Measurements from ENCODE around the gene KREMEN1. TPM values are rescaled to one million over a fixed set of nuclear protein-coding genes. Genes with fewer than 3 reads are reported as not detected.
A peak's percentile ranks its signal among the peaks of the same experiment; 100 is the strongest.

The KREMEN1 gene
- total RNA-seq, 2 donors from 2014 or later, result 0.19 to 0.55 TPM

DNA sequence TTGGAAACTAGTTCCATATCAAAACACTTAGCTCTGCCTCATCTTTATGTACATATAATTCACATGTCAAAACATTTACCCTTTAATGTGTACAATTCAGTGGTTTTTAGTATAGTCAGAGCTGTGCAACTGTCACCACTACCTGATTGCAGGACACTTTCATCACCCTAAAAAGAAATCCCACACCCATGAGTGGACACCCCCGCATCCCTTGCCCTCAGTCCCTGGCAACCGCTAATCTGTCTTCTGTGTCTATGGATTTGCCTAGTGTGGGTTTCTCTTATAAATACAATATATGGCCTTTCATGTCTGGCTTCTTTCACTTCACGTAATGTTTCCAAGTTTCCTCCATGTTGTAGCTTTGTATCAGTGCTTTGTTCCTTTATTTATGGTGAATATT, 124.3 kb downstream of the KREMEN1 start:
- ATAC-seq, result no peak
- Mint-ChIP-seq H3K27ac (no peak overlapping the region), H3K9me3 (peaks cover 0 to 3% of the 10 kb centered on the region in 2 donors), H3K36me3 (no peaks in the 10 kb centered on the region)
- DNase-seq (ENCODE audit: low spot score in 2 of 2), result no peak

DNA sequence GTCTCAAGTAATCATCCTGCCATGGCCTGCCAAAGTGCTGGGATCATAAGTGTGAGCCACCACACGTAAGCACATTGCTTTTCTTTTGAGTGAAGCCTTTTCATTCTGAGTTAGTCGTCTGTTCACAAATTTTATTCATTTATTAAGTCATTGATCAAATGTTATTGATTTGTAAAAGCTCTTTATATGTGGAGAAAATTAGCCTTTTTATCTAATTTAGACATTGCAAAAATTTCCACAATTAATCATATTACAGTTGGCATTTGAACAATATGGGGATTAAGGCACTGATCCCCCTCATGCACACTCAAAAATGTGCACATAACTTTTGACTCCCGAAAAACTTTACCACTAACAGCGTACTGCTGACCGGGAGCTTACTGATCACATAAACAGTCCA, 125.4 kb downstream of the KREMEN1 start:
- Mint-ChIP-seq H3K27ac (no peak overlapping the region), H3K36me3 (no peaks in the 10 kb centered on the region), H3K9me3 (peaks cover 0 to 3% of the 10 kb centered on the region in 2 donors)
- DNase-seq (ENCODE audit: low spot score in 2 of 2), result no peak
- no peak for ATAC-seq

DNA sequence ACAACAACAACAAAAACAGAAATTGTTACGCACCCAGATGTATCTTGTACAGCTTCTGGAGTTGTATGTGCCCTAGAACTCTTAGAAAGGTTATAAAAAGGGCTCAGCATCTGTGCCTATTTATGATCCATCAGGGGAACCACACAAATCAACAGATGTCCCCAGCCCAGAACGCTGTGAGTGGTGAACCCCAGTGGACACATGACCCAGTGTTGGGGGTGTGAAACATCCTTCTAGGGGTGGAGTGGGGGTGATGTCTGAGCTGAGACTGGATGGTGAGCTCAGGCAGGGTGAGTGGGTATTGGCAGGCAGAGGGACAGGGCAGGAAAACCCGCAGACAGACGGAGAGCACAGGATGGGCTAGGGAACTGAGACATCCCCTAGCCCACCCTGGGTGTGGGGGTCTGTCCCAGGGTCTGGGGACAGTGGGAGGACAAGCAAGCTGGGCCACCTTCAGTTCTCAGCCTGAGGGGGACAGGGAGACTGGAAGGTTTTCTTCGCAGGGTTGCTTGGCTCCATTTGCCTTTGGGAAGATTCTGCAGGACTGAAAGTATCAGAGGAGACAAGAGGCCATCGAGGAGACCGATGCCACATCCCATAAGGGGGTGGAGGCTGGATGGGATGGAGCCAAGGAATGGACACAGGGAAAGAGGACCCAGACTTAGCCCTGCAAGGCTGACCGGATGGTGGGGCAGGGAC, 127.0 kb downstream of the KREMEN1 start:
- Mint-ChIP-seq H3K27ac (no peak overlapping the region), H3K36me3 (no peaks in the 10 kb centered on the region), H3K9me3 (no peaks in the 10 kb centered on the region)
- ATAC-seq (no peak), DNase-seq (ENCODE audit: low spot score in 2 of 2) (no peak)

GRCh38 chr22:29200901-29201300, 128.1 kb downstream of the KREMEN1 start:
- ATAC-seq (no peak), DNase-seq (ENCODE audit: low spot score in 2 of 2) (no peak)
- no peaks in the 10 kb centered on the region for H3K36me3 Mint-ChIP-seq
- no peaks in the 10 kb centered on the region for H3K9me3 Mint-ChIP-seq
- H3K27ac Mint-ChIP-seq, result no peak overlapping the region

DNA sequence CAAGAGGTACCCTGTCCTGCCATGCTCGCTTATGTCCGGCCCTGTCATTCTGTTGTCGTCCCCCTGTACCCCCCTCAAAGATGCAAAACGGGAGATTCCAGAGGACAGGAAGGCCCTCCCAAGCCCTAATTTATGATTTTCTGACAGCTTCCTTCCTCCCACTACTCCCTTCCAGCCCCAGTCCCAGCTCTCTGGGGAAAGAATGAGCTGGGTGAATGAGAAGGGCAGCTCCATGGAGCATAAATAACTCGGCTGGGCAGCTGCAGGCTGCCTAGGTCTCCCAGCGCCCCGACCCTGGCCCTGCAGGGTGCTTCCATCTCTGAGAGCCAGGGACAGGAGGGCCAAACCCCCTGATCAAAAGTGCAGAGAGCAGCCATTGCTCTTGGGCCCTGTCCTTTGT, 128.9 kb downstream of the KREMEN1 start:
- H3K9me3 Mint-ChIP-seq, result no peaks in the 10 kb centered on the region
- peaks cover 0 to 5% of the 10 kb centered on the region in 2 donors for H3K36me3 Mint-ChIP-seq
- no peak for ATAC-seq
- H3K27ac Mint-ChIP-seq, result no peak overlapping the region
- DNase-seq (ENCODE audit: low spot score in 2 of 2), result no peak

GRCh38 chr22:29202212-29203192, 129.7 kb downstream of the KREMEN1 start:
- DNase-seq (ENCODE audit: low spot score in 2 of 2), result peak; percentile 36 to 88
- peaks cover 0 to 5% of the 10 kb centered on the region in 2 donors for H3K36me3 Mint-ChIP-seq
- ATAC-seq, result peak; percentile 79 to 99
- no peak overlapping the region for H3K27ac Mint-ChIP-seq
- H3K9me3 Mint-ChIP-seq, result no peaks in the 10 kb centered on the region

- ATAC-seq (no peak), DNase-seq (ENCODE audit: low spot score in 2 of 2) (no peak)
- no peak overlapping the region for H3K27ac Mint-ChIP-seq
- peaks cover 0 to 5% of the 10 kb centered on the region in 2 donors for H3K36me3 Mint-ChIP-seq
- H3K9me3 Mint-ChIP-seq, result no peaks in the 10 kb centered on the region
These were observed 130.9 kb downstream of the KREMEN1 start for GRCh38 chr22:29203488-29204454.

GRCh38 chr22:29204455-29205183, 131.8 kb downstream of the KREMEN1 start:
- peaks cover 0 to 5% of the 10 kb centered on the region in 2 donors for H3K36me3 Mint-ChIP-seq
- H3K9me3 Mint-ChIP-seq, result no peaks in the 10 kb centered on the region
- DNase-seq (ENCODE audit: low spot score in 2 of 2), result no peak
- no peak for ATAC-seq
- H3K27ac Mint-ChIP-seq, result no peak overlapping the region

- no peak overlapping the region for H3K27ac Mint-ChIP-seq
- no peak for DNase-seq (ENCODE audit: low spot score in 2 of 2)
- ATAC-seq, result no peak
- peaks cover 0 to 5% of the 10 kb centered on the region in 2 donors for H3K36me3 Mint-ChIP-seq
- H3K9me3 Mint-ChIP-seq, result no peaks in the 10 kb centered on the region
These were observed 132.4 kb downstream of the KREMEN1 start for GRCh38 chr22:29205252-29205593.

GRCh38 chr22:29205594-29206371, 132.9 kb downstream of the KREMEN1 start, which contains the start of gene EMID1:
EMID1 (plus strand) TSS chr22:29205896; CDS start chr22:29206039, 143 bp downstream.
- DNase-seq (ENCODE audit: low spot score in 2 of 2) (peak in 1 of 2 donors; percentile 27), ATAC-seq (peak in 1 of 2 donors; percentile 53)
- H3K36me3 Mint-ChIP-seq, result peaks cover 0 to 5% of the 10 kb centered on the region in 2 donors
- no peaks in the 10 kb centered on the region for H3K9me3 Mint-ChIP-seq
- no peak within 1 kb of the TSS for H3K27ac Mint-ChIP-seq

GRCh38 chr22:29206372-29207242, 133.8 kb downstream of the KREMEN1 start:
- Mint-ChIP-seq H3K9me3 (no peaks in the 10 kb centered on the region), H3K36me3 (peaks cover 0 to 5% of the 10 kb centered on the region in 2 donors), H3K27ac (no peak overlapping the region)
- no peak for DNase-seq (ENCODE audit: low spot score in 2 of 2)
- ATAC-seq, result no peak

GRCh38 chr22:29207243-29207550, 134.4 kb downstream of the KREMEN1 start:
- Mint-ChIP-seq H3K9me3 (no peaks in the 10 kb centered on the region), H3K36me3 (peaks cover 0 to 5% of the 10 kb centered on the region in 2 donors), H3K27ac (no peak overlapping the region)
- no peak for DNase-seq (ENCODE audit: low spot score in 2 of 2)
- ATAC-seq, result no peak

DNA sequence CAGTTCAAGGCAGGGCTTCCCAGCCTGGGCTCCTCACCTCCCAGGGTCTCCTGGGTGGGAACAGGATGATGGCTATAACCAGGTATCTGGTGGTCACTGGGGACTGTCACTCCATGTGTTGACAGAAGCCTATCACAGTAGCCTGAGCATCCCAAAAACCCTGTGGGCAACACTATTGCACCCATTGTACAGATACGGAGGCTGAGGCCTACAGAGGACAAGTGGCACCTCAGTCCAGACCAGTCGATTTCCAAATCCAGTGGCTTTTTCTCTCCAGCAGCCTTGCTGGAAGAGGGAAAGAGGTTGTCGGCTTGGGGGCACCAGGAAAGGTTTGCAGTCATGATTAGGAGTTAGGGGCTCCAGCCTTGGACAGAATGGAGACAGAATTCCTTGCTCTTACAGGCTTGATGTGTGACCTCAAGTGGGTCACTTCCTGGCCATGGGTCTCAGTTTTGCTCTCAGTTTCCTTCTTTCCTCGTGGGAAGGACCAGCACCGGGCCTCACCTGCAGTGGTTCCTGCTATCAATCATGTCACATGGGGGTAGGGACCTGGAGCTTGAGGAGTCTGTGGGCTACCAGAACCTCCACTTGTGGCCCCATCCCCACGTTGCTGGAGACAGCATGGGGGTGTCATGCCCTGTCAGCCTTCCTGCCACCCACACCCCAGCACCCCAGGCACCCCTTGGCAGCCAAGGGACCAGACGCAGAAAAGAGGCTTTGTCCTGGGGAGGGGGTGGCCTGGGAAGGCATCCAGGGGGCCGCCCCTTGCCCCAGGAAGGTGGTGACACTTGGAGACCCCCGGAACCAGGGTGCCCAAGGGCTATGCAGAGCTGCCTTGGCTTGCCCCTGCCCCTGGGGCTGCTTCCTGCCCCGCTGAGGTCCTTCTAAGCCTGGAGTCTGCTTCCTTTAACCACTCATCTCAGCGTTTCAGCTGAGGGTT, 135.0 kb downstream of the KREMEN1 start:
- no peak for ATAC-seq
- DNase-seq (ENCODE audit: low spot score in 2 of 2), result no peak
- peaks cover 0 to 5% of the 10 kb centered on the region in 2 donors for H3K36me3 Mint-ChIP-seq
- no peak overlapping the region for H3K27ac Mint-ChIP-seq
- H3K9me3 Mint-ChIP-seq, result no peaks in the 10 kb centered on the region

- peaks cover 0 to 5% of the 10 kb centered on the region in 2 donors for H3K36me3 Mint-ChIP-seq
- no peak overlapping the region for H3K27ac Mint-ChIP-seq
- ATAC-seq (no peak), DNase-seq (ENCODE audit: low spot score in 2 of 2) (no peak)
- no peaks in the 10 kb centered on the region for H3K9me3 Mint-ChIP-seq
These were observed 135.6 kb downstream of the KREMEN1 start for GRCh38 chr22:29208502-29208862.
